MCF 10A (cell line): ENCODE results near the gene PUS7L. TPM values are rescaled to one million over a fixed set of nuclear protein-coding genes. Genes with fewer than 3 reads are reported as not detected.

Experiments used
- BruUV-seq: library from RNA; stranded (reverse); fragments of 400-500 nt; replicated peaks from 2 replicates; lab custom pipeline; 2021; lab: Mats Ljungman, UMichigan
- CTCF ChIA-PET: fragments of 300-600 bp; sonication (Branson Sonifier 250); formaldehyde crosslinking; extraction: SDS; loops from one replicate; lab custom pipeline; 2021; ENCODE audit warnings: antibody characterized with exemption, inconsistent platforms; lab: Yijun Ruan, JAX
- POLR2A ChIA-PET: fragments of 300-600, 350-650 bp; sonication (Branson Sonifier 250); formaldehyde crosslinking; extraction: SDS; loops from one replicate; lab custom pipeline; 2020; ENCODE audit warnings: antibody characterized with exemption, inconsistent platforms; lab: Yijun Ruan, JAX
- DNase-seq: peaks from one replicate; pipeline ENCODE4 v3.0.0-alpha.2; 2018; ENCODE audit not compliant: unreplicated experiment
- H3K27ac Mint-ChIP-seq: one replicate; pipeline ENCODE4 v1.8.0; 2022; ENCODE audit warnings: mild to moderate bottlenecking, low read depth, mixed read lengths; ENCODE audit not compliant: unreplicated experiment
- H3K27me3 Mint-ChIP-seq: one replicate; pipeline ENCODE4 v1.8.0; 2022; ENCODE audit warnings: mixed read lengths; ENCODE audit not compliant: insufficient read depth, unreplicated experiment
- H3K36me3 Mint-ChIP-seq: one replicate; pipeline ENCODE4 v1.8.0; 2022; ENCODE audit warnings: mild to moderate bottlenecking, moderate library complexity, mixed read lengths; ENCODE audit not compliant: insufficient read depth, unreplicated experiment
- H3K4me1 Mint-ChIP-seq: one replicate; pipeline ENCODE4 v1.8.0; 2022; ENCODE audit warnings: mixed read lengths; ENCODE audit not compliant: insufficient read depth, unreplicated experiment
- H3K4me3 Mint-ChIP-seq: one replicate; pipeline ENCODE4 v1.8.0; 2022; ENCODE audit warnings: mild to moderate bottlenecking, moderate library complexity, mixed read lengths; ENCODE audit not compliant: unreplicated experiment
- H3K9me3 Mint-ChIP-seq: one replicate; pipeline ENCODE4 v1.8.0; 2022; ENCODE audit warnings: mixed read lengths; ENCODE audit not compliant: unreplicated experiment
- intact Hi-C: fragments of 100-400 bp; cut with micrococcal nuclease; formaldehyde crosslinking; loops from 2 replicates; pipeline ENCODE4 v1.14.1; 2022
- total RNA-seq: library from RNA; stranded (reverse); gene quantifications from 2 replicates; pipeline ENCODE4 v1.2.3, GENCODE V29; 2022
- TF ChIP-seq, protein P1 (sequence below): fragments of 200-600 bp; IDR thresholded peaks from one replicate; pipeline ENCODE4 v1.8.0; 2022; ENCODE audit warnings: antibody characterized with exemption, mild to moderate bottlenecking; ENCODE audit not compliant: unreplicated experiment

Gene PUS7L
- total RNA-seq, 1 experiment from 2014 or later: 26.5 TPM

GRCh38 chr12:43675048-43675904 is 83.3 kb downstream of the PUS7L start:
- intact Hi-C loops: loop anchor here (5.0 kb wide), 2 partner anchors 173 to 238 kb away; no protein-coding TSS in a partner anchor
- DNase-seq: no peak
- CTCF ChIA-PET: interaction anchor here (0.7 to 1.7 kb wide), 4 partner anchors 13 to 296 kb away, joined by 3 to 5 read pairs (median 5); no protein-coding TSS in a partner anchor

GRCh38 chr12:43669373-43669772 is 89.2 kb downstream of the PUS7L start:
- intact Hi-C loops: no loop called here
- peaks cover 71% of the 10 kb centered on the region for H3K27me3 Mint-ChIP-seq
- H3K4me1 Mint-ChIP-seq: no peaks in the 10 kb centered on the region
- H3K36me3 Mint-ChIP-seq: no peaks in the 10 kb centered on the region
- no peak for DNase-seq
- CTCF ChIA-PET: interaction anchor here (0.6 kb wide), 1 partner anchor 229 kb away, joined by 3 read pairs; no protein-coding TSS in a partner anchor
- H3K4me3 Mint-ChIP-seq: no peak overlapping the region
- POLR2A ChIA-PET: no interaction called here
- no peaks in the 10 kb centered on the region for H3K9me3 Mint-ChIP-seq
- BruUV-seq: no TSS peak
- no peak overlapping the region for H3K27ac Mint-ChIP-seq
- TF ChIP-seq, protein P1, sequence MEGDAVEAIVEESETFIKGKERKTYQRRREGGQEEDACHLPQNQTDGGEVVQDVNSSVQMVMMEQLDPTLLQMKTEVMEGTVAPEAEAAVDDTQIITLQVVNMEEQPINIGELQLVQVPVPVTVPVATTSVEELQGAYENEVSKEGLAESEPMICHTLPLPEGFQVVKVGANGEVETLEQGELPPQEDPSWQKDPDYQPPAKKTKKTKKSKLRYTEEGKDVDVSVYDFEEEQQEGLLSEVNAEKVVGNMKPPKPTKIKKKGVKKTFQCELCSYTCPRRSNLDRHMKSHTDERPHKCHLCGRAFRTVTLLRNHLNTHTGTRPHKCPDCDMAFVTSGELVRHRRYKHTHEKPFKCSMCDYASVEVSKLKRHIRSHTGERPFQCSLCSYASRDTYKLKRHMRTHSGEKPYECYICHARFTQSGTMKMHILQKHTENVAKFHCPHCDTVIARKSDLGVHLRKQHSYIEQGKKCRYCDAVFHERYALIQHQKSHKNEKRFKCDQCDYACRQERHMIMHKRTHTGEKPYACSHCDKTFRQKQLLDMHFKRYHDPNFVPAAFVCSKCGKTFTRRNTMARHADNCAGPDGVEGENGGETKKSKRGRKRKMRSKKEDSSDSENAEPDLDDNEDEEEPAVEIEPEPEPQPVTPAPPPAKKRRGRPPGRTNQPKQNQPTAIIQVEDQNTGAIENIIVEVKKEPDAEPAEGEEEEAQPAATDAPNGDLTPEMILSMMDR: no peak

More at GRCh38 chr12:43675048-43675904, 83.3 kb downstream of the PUS7L start:
- no peak overlapping the region for H3K27ac Mint-ChIP-seq
- no peak overlapping the region for H3K4me3 Mint-ChIP-seq
- H3K27me3 Mint-ChIP-seq: peaks cover 83% of the 10 kb centered on the region
- H3K36me3 Mint-ChIP-seq: no peaks in the 10 kb centered on the region
- no peaks in the 10 kb centered on the region for H3K4me1 Mint-ChIP-seq
- H3K9me3 Mint-ChIP-seq: no peaks in the 10 kb centered on the region
- TF ChIP-seq, protein P1: no peak
- POLR2A ChIA-PET: no interaction called here
- BruUV-seq: no TSS peak

Other genes starting within 250 kb of the PUS7L start
- not detected in 2 replicates for gene ADAMTS20, start 206.6 kb downstream of the PUS7L start, total RNA-seq
- 10.1 and 12.2 TPM in 2 replicates for gene IRAK4, start 161 bp upstream of the PUS7L start, total RNA-seq
- 104 and 105 TPM in 2 replicates for gene TWF1, start 47.5 kb upstream of the PUS7L start, total RNA-seq
- 3.2 and 4.3 TPM in 2 replicates for gene TMEM117, start 77.3 kb upstream of the PUS7L start, total RNA-seq